H1 (cell line): ENCODE data around the gene ALK. TPM values are rescaled to one million over a fixed set of nuclear protein-coding genes. Genes with fewer than 3 reads are reported as not detected.

Source experiments
- CTCF ChIA-PET: fragments of 300-600 bp; sonication (Branson Sonifier 250); formaldehyde crosslinking; loops from one replicate; lab custom pipeline; 2021; ENCODE audit not compliant: partially characterized antibody; lab: Charles Lee
- POLR2A ChIA-PET: fragments of 300-600 bp; sonication (Branson Sonifier 250); formaldehyde crosslinking; loops from one replicate; lab custom pipeline; 2021; ENCODE audit warnings: inconsistent platforms; ENCODE audit not compliant: partially characterized antibody; lab: Charles Lee
- DNase-seq, 2 experiments: peaks; one replicate each; pipeline versions ENCODE4 v3.0.0 to v3.0.0-alpha.2; 2010 to 2022; ENCODE audit warnings: low spot score in 2 of 2, low read depth in 1 of 2, mixed read lengths in 1 of 2
- FAIRE-seq: peaks from 2 replicates; lab custom pipeline; 2011; peaks lifted over from hg19 to GRCh38; lab: Jason Lieb, UNC
- H2AFZ ChIP-seq: 2 replicates; pipeline ENCODE4 v1.8.1; 2012; ENCODE audit warnings: low read length, inconsistent platforms
- H2AK5ac ChIP-seq: 2 replicates; pipeline ENCODE4 v1.6.1; 2013; ENCODE audit warnings: low read depth, low read length
- H2BK120ac ChIP-seq: replicated peaks from 2 replicates; pipeline ENCODE3; 2013; ENCODE audit warnings: low read depth, low read length, inconsistent platforms
- H2BK12ac ChIP-seq: 2 replicates; pipeline ENCODE4 v1.6.1; 2013; ENCODE audit warnings: low read depth, low read length
- H2BK15ac ChIP-seq: 2 replicates; pipeline ENCODE4 v1.6.1; 2013; ENCODE audit warnings: low read length
- H2BK20ac ChIP-seq: 2 replicates; pipeline ENCODE4 v1.6.1; 2013; ENCODE audit warnings: low read length
- H2BK5ac ChIP-seq: 2 replicates; pipeline ENCODE4 v1.6.1; 2013; ENCODE audit warnings: low read depth, low read length
- H3K14ac ChIP-seq: 2 replicates; pipeline ENCODE4 v1.6.1; 2013; ENCODE audit warnings: inconsistent platforms; ENCODE audit not compliant: insufficient read length
- H3K18ac ChIP-seq: 2 replicates; pipeline ENCODE4 v1.6.1; 2013; ENCODE audit warnings: low read length; ENCODE audit errors: extremely low read depth
- H3K23ac ChIP-seq: 2 replicates; pipeline ENCODE4 v1.6.1; 2013; ENCODE audit warnings: inconsistent platforms; ENCODE audit not compliant: insufficient read length
- H3K23me2 ChIP-seq: 2 replicates; pipeline ENCODE4 v1.6.1; 2013; ENCODE audit warnings: low read depth, low read length
- H3K27ac ChIP-seq: 2 replicates; pipeline ENCODE4 v1.6.1; 2011; ENCODE audit warnings: low read depth, low read length, inconsistent platforms
- H3K27me3 ChIP-seq, 4 experiments: replicated peaks in 1 of 4; 1 replicate in 1 of 4; 2 replicates in 3 of 4; pipeline versions ENCODE4 v1.6.1 to v1.8.1; 2011 to 2013; ENCODE audit warnings: low read length in 3 of 4, mild to moderate bottlenecking in 3 of 4, inconsistent platforms in 2 of 4, mixed read lengths in 2 of 4, moderate library complexity in 1 of 4; ENCODE audit not compliant: control insufficient read depth in 3 of 4, insufficient read depth in 3 of 4; ENCODE audit errors: extremely low read depth in 1 of 4
- H3K36me3 ChIP-seq, 4 experiments: 2 replicates each; pipeline versions ENCODE4 v1.6.1 to v1.8.1; 2011 to 2013; ENCODE audit warnings: mild to moderate bottlenecking in 4 of 4, low read length in 3 of 4, moderate library complexity in 2 of 4, control low read depth in 1 of 4, inconsistent platforms in 1 of 4; ENCODE audit not compliant: insufficient read depth in 4 of 4, control insufficient read depth in 2 of 4
- H3K4ac ChIP-seq: replicated peaks from 2 replicates; pipeline ENCODE3; 2013; ENCODE audit warnings: low read length, low read depth, mixed read lengths, inconsistent platforms; ENCODE audit not compliant: insufficient read length
- H3K4me1 ChIP-seq, 4 experiments: replicated peaks in 1 of 4; 1 replicate in 1 of 4; 2 replicates in 3 of 4; pipeline versions ENCODE4 v1.6.1 to v1.8.1; 2011 to 2013; ENCODE audit warnings: low read length in 3 of 4, inconsistent platforms in 2 of 4, mixed read lengths in 1 of 4; ENCODE audit not compliant: insufficient read depth in 4 of 4, control insufficient read depth in 3 of 4
- H3K4me2 ChIP-seq, 2 experiments: 2 replicates each; pipeline versions ENCODE4 v1.6.1 to v1.8.1; 2011 to 2013; ENCODE audit warnings: low read depth in 2 of 2, low read length in 2 of 2, control low read depth in 1 of 2, inconsistent platforms in 1 of 2, mild to moderate bottlenecking in 1 of 2; ENCODE audit not compliant: insufficient read depth in 1 of 2
- H3K4me3 ChIP-seq, 4 experiments: fragments of 200-600, 300-600 bp in 1 of 4; sonication (generic), shearing (Covaris generic), sonication (Bioruptor Twin) in 1 of 4; 2 replicates each; pipeline versions ENCODE4 v1.5.1 to v1.8.1; 2011 to 2016; ENCODE audit warnings: low read length in 4 of 4, low read depth in 3 of 4, control low read depth in 2 of 4, inconsistent platforms in 2 of 4, mild to moderate bottlenecking in 2 of 4, mixed read lengths in 1 of 4, moderate library complexity in 1 of 4; ENCODE audit not compliant: insufficient read depth in 2 of 4; ENCODE audit errors: extremely low read depth in 1 of 4
- H3K56ac ChIP-seq: replicated peaks from 2 replicates; pipeline ENCODE3; 2013; ENCODE audit warnings: low read depth, mild to moderate bottlenecking, mixed read lengths, low read length, inconsistent platforms; ENCODE audit not compliant: insufficient read length
- H3K79me1 ChIP-seq: 2 replicates; pipeline ENCODE4 v1.6.1; 2013; ENCODE audit warnings: low read depth, low read length, control low read depth
- H3K79me2 ChIP-seq, 2 experiments: 2 replicates each; pipeline versions ENCODE4 v1.6.1 to v1.8.1; 2012 to 2013; ENCODE audit warnings: low read length in 2 of 2, mild to moderate bottlenecking in 2 of 2, inconsistent platforms in 1 of 2; ENCODE audit not compliant: insufficient read depth in 2 of 2, control insufficient read depth in 1 of 2
- H3K9ac ChIP-seq, 4 experiments: replicated peaks in 1 of 4; 1 replicate in 1 of 4; 2 replicates in 3 of 4; pipeline versions ENCODE4 v1.6.1 to v1.8.1; 2011 to 2013; ENCODE audit warnings: low read depth in 3 of 4, low read length in 3 of 4, control low read depth in 2 of 4, mild to moderate bottlenecking in 2 of 4, moderate library complexity in 2 of 4, inconsistent platforms in 1 of 4; ENCODE audit errors: extremely low read depth in 1 of 4
- H3K9me3 ChIP-seq, 2 experiments: 2 replicates each; pipeline versions ENCODE4 v1.6.1 to v1.8.1; 2012 to 2013; ENCODE audit warnings: mild to moderate bottlenecking in 2 of 2, moderate library complexity in 2 of 2, control low read depth in 1 of 2, inconsistent platforms in 1 of 2, low read depth in 1 of 2, low read length in 1 of 2, mixed read lengths in 1 of 2; ENCODE audit not compliant: insufficient read depth in 2 of 2
- H4K20me1 ChIP-seq, 2 experiments: replicated peaks in 1 of 2; 2 replicates each; pipeline versions ENCODE3 to v1.8.1; 2011 to 2013; ENCODE audit warnings: inconsistent platforms in 2 of 2, low read length in 2 of 2, mild to moderate bottlenecking in 1 of 2; ENCODE audit not compliant: insufficient read depth in 2 of 2, control insufficient read depth in 1 of 2
- H4K5ac ChIP-seq: 2 replicates; pipeline ENCODE4 v1.6.1; 2013; ENCODE audit warnings: low read length, low read depth, mixed read lengths, inconsistent platforms; ENCODE audit not compliant: insufficient read length
- H4K8ac ChIP-seq: 2 replicates; pipeline ENCODE4 v1.8.0; 2013; ENCODE audit warnings: mild to moderate bottlenecking, moderate library complexity, low read length, inconsistent platforms; ENCODE audit not compliant: insufficient read depth; ENCODE audit errors: extremely low read depth
- H4K91ac ChIP-seq: replicated peaks from 2 replicates; pipeline ENCODE3; 2013; ENCODE audit warnings: low read length, mixed read lengths, inconsistent platforms; ENCODE audit not compliant: insufficient read length
- KDM5A ChIP-seq: fragments of 200-600 bp; IDR thresholded peaks from 2 replicates; pipeline ENCODE4 v1.7.1; 2012; ENCODE audit warnings: mild to moderate bottlenecking, low read length, inconsistent platforms, mixed read lengths
- WGBS, 2 experiments: shearing (Covaris generic) in 1 of 2; methylation state at CpG; one replicate each; pipeline versions ENCODE4 v1.1.6 to v1.1.7; 2013 to 2015; ENCODE audit warnings: low lambda C conversion rate in 2 of 2, mixed read lengths in 2 of 2, inconsistent platforms in 1 of 2, low coverage in 1 of 2, missing lambda C conversion rate in 1 of 2; ENCODE audit not compliant: insufficient replicate concordance in 2 of 2, insufficient coverage in 1 of 2, insufficient read length in 1 of 2; ENCODE audit errors: extremely low coverage in 1 of 2, missing lambda C conversion rate in 1 of 2; 5-methylcytosine and 5-hydroxymethylcytosine counted together
- polyA plus RNA-seq, 7 experiments: library from polyadenylated mRNA; depleted of rRNA in 3 of 7; stranded (reverse) in 5 of 7; unstranded in 2 of 7; fragments of >200 nt in 5 of 7; fragments of 200-250 nt in 2 of 7; gene quantifications; 1 replicate in 5 of 7; 2 replicates in 1 of 7; 4 replicates in 1 of 7; pipeline versions ENCODE4 v1.2.1 to v1.2.3, GENCODE V29; 2011 to 2013; ENCODE audit warnings: missing spikeins in 2 of 7, mixed read lengths in 2 of 7
- total RNA-seq: library from RNA; stranded (reverse); fragmentation: NEBNext Ultra II Directional; extraction: Animal tissue kit (Norgen Biotek cat#: 25700); gene quantifications from 2 replicates; pipeline ENCODE4 v1.2.1, GENCODE V29; 2021

The ALK gene
- total and polyA plus RNA-seq, 2 of the 8 experiments (the other 6 are each of a cell fraction or from before 2014, with no cell fraction given): 0.02 to 0.09 TPM

- H3K79me2 ChIP-seq: no peaks in the 10 kb centered on the region
- H4K5ac ChIP-seq: no peak overlapping the region
- no peak overlapping the region for H3K14ac ChIP-seq
- no peak overlapping the region for H2BK15ac ChIP-seq
- 92% methylated on average over 6 of the region's 6 CpGs; no CpG with 5 or more reads in 1 of the 2 experiments for WGBS, 2 experiments
- no peak overlapping the region for H2BK20ac ChIP-seq
- H2AK5ac ChIP-seq: no peak overlapping the region
- H3K4me3 ChIP-seq: no peak overlapping the region
- no peak overlapping the region for H2BK12ac ChIP-seq
- H2BK5ac ChIP-seq: no peak overlapping the region
- no peaks in the 10 kb centered on the region for H3K36me3 ChIP-seq
- ChIA-PET POLR2A (no interaction called here), CTCF (interaction anchor here (0.7 to 3.2 kb wide), 5 partner anchors 11 to 538 kb away, joined by 3 to 23 read pairs (median 3); no protein-coding TSS in a partner anchor)
- H3K27ac ChIP-seq: no peak overlapping the region
- no peak overlapping the region for H3K18ac ChIP-seq
- no peak for DNase-seq
- no peak for FAIRE-seq
- H2BK120ac ChIP-seq: no peak overlapping the region
- no peaks in the 10 kb centered on the region for H3K27me3 ChIP-seq
- H3K4me2 ChIP-seq: no peak overlapping the region
- H3K4ac ChIP-seq: no peak overlapping the region
- H3K4me1 ChIP-seq: peaks cover 0 to 5% (median 0%) of the 10 kb centered on the region in 4 experiments; a peak in 3 of 7 replicates
- no peak overlapping the region for H3K56ac ChIP-seq
- H3K23me2 ChIP-seq: no peaks in the 10 kb centered on the region; the same call in 1 of the 2 replicates
- H3K23ac ChIP-seq: no peak overlapping the region
- peaks cover 0 to 1% of the 10 kb centered on the region in 2 experiments for H4K20me1 ChIP-seq
- H4K8ac ChIP-seq: peak overlapping the region; percentile 17; the same call in 1 of the 2 replicates
- H3K9ac ChIP-seq: no peak overlapping the region
- no peak overlapping the region for H2AFZ ChIP-seq
- H4K91ac ChIP-seq: no peak overlapping the region
- H3K79me1 ChIP-seq: no peaks in the 10 kb centered on the region
- no peak for TF ChIP-seq KDM5A
- no peaks in the 10 kb centered on the region for H3K9me3 ChIP-seq
These were observed 648.2 kb downstream of the ALK start for GRCh38 chr2:29273004-29273684.
